GM19463 (cell line): ENCODE measurements around the gene BICRAL.
A peak's percentile ranks its signal among the peaks of the same experiment; 100 is the strongest.
"Not testable (repeated sequence)": the region's sequence is repeated elsewhere in the genome, so short reads cannot be mapped to it uniquely, and the experiment has no call there.

Source experiments
- ATAC-seq: cut with Tn5 transposase; IDR thresholded peaks from one replicate; pipeline ENCODE4 v1.9.1; 2021; ENCODE audit warnings: mild to moderate bottlenecking, moderate library complexity; ENCODE audit not compliant: unreplicated experiment

BICRAL gene

DNA sequence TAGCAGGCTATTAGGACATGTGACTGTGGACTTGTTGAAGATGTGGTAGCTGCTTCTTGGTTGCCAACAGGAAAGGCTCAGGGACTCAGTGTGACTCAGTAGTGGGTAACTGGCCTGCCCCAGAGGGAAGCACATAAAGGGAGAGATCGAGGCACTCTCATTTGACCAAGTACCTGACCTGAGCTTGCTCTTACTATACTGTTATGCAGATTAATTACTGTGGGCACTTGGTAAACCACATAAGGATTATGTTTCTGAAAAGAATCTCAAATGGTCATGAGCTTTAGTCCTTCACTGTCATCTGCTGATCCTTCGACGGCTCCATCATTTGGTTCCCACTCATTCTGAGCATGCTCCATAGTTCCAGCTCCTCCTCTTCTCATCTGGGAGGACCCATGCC lies 49.4 kb downstream of the BICRAL start:
- ATAC-seq, result no peak

DNA sequence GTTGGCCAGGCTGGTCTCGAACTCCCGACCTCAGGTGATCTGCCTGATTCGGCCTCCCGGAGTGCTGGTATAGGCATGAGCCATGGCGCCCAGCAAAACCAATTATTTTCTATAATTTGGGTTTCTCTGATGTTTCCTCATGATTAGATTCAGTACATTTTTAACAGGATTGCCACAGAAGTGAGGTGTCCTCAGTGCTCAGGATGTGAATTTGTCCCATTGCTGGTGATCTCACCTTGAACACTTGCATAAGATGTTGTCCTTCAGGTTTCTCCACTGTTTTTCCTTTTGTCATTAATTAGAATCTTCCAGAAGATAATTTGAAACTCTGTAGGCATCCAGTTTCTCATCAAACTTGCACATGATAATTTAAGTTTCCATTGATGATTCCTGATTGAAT lies 52.2 kb downstream of the BICRAL start:
- no peak for ATAC-seq

DNA sequence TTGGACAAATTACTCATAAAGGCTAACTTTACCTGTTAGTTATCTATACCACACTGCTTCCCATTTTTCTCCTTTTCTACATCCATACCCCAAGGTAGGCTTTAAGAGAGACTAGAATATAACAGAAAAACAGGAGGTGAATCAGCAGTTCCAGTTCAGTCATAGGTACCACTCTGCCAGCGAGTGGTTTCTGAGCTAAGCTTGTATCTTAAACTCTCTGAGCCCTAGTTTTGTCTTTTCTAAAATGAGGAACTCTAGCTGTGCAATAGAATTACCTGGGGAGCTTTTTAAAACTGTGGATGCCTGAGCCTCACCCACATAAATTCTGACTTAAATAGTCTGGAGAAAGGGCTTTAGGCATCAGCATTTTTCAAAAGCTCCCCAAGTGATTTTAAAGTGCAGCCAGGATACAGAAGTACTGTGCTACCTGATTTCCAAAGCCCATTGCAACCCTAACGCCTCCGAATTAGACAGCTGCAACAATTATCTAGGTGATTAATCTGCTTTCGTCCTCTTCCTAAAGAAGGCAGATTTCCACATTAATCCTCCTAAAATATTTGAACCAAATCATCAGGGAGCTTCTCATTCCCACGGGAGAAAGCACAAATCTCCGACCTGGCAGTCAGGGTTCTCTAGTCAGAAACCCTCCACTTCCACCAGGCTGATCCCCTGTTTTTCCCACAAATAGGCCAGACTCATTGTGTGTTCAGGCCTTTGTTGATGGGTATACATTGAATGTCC lies 60.2 kb downstream of the BICRAL start:
- no peak for ATAC-seq

DNA sequence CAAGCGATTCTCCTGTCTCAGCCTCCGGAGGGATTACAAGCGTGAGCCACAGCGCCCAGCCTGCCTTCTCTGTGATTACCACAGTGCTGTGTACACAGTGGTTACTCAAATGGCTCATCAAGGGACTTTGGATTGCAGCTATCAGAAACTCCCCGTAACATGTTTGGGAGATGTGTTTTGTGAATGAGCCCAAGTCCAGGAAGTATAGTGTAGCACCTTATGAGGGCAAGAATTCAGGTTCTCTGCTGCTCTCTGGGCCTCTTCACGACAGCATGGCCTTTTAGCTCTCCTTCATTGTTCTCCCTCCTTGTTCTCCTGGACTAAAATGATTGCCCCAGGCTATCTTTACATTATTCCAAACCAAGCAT lies 63.5 kb downstream of the BICRAL start:
- no peak for ATAC-seq

DNA sequence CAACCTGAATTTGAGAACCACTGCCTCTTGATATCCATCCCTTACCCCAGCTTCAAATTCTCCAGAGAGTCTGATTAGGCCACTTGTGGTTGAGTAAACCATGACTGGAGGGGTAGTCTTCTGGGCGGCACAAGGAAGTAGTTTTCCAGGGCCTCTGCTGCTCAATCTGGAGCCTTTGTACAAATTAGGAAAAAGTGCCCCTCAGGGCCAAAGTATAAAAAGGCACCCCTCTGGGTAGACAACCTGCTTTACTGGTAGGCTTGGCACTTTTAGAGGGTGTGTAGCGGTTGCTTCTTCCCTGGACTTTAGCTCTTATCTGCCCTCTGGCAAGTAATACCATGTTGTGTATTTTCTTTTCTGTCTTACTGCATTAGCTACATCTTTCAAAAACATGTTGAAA lies 64.7 kb downstream of the BICRAL start:
- ATAC-seq, result no peak

DNA sequence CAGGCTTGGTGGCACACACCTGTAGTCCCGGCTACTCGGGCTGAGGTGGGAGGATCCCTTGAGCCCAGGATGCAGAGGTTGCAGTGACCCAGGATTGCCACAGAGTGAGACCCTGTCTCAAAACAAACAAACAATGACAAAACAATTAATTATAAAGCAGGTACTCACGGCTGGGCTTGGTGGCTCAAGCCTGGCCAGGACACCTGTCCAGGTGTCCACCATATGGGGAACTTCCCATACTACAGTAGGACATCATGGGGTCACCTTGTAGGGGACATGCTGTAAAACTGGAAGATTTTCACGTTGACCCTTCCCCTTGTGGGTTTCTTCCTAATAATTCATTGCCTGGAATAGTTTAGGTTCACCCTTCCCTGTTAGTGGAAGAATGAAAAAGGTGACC lies 66.8 kb downstream of the BICRAL start:
- no peak for ATAC-seq

DNA sequence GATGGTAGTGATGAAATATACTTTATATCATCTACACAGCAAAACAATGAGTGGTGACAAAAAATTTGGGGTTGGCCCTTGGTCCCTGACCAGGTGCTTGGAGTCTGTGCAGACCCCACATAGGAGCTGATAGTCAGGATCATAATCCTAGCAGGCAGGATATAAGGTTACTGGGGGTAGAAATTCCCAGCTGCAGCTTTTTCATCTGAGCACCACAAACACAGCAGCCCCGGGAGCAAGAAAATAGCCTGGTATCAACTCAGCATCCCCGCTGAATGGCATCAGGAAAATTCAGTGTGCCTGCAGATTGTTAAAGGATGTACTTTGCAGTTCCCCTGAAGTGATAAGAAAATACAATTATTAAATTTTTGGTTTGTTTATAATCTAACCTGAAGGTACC lies 69.7 kb downstream of the BICRAL start:
- ATAC-seq, result no peak

DNA sequence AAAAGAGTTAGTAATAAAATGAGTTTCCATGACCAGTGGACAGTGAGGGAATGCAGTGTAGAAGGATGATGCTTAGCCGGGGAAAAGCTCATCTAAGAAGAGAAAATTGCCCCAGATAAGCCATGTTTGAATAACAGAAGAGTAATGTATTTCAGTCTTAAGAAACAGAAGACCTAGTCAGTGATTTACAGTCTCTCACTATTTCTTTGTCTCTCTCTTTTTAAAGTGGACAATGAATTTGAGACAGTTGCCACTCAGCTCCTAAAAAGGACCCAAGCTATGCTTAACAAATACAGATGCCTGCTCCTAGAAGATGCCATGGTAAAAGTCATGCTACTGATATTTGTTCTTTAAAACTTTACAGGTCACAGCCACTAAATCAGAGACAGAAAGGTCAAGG lies 78.2 kb downstream of the BICRAL start:
- no peak for ATAC-seq

DNA sequence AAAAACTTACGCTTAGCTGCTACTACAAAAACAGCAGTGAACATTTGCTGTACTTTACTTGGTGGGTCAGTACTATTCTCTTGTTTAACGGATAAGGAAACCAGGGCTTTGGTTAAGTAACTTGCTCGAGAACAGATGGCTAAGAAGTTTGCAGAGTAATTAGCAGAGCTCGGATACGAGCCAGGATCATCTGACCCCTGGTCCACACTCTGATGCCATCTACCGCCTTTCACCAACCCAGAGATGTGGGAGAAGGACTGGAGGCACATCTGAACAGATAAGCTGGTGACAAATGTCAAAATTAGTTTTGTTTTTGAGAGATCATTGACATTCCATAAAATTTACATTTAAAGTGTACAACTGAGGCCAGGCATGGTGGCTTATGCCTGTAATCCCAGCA lies 78.6 kb downstream of the BICRAL start:
- ATAC-seq, result no peak

DNA sequence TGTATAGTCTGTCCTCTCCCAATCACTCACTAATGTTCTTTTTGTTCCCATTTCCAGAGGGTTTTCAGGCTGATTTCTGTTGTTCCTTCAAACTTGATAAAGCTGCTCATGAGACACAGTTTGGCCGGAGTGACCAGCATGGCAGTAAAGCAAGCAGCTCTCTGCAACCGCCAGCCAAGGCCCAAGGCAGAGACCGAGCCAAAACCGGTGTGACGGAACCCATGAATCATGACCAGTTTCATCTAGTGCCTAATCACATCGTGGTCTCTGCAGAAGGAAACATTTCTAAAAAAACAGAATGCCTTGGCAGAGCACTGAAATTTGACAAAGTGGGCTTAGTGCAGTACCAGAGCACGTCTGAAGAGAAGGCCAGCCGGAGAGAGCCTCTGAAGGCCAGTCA lies 82.8 kb downstream of the BICRAL start:
- no peak for ATAC-seq

DNA sequence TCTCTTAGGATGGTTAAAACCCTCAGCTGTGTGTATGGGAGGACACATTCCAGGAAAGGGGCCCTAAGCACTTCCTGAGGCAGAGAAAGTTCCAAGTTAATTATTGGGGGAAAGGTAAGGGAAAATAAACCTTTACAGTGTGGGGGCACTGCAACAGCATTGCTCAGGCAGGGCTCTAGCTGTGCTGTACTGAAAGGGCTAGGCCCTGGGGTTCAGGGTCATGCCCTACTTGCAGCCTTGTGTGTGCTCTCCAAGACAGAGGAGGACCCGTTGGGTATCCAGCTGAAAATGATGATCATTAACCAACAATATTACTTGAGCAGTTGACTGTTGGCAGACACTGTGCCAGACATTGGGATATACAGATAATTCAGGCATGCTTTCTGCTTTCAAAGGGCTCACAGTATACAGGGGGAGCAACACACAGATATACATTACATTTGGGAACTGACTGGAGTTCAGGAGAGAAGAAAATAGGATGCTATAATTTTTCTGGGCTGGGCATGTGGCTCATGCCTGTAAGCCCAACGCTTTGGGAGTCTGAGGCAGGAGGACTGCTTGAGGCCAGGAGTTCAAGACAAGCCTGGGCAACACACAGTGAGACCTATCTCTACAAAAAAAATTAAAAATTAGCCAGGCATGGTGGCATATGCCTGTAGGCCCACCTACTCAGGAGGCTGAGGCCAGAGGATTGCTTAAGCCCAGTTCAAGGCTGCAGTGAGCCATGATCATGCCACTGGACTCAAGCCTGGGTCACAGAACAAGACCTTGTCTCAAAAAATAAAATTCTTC lies 88.5 kb downstream of the BICRAL start:
- ATAC-seq, result no peak

DNA sequence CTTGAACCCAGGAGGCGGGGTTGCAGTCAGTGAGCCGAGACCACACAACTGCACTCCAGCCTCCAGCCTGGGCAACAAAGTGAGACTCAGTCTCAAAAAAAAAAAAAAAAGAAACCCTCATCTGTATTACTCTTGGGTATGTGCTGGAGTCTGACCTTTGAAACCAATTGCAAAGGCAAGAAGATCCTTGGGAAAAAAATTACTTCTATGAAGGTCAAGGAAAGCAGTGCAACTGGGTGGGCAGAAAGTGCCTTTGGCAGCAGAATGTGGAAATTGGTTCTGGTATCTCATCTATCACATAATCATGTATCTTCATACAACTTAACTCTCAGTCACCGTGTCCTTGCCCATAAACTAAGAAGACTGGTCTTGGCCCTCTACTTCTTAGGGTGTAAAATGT lies 89.9 kb downstream of the BICRAL start:
- no peak for ATAC-seq

DNA sequence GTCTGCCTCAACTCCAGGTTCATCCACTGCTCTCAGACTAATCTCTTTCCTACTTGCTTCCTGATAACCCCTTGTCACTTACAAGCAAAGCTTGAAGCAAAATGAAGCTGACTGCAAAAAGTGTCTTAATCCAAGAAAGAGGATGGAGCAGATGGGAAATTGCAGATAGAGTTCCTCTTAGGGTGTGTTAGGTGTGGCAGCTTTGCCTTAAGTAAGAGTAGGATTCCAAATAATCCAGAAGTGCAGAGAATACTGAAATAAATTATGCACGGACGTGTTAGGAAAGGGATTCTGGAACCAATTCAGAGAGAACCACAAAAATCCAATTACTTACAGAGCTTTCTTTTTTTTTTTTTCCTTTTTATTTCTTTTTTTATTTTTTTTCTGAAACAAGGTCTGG lies 91.5 kb downstream of the BICRAL start:
- ATAC-seq, result no peak

DNA sequence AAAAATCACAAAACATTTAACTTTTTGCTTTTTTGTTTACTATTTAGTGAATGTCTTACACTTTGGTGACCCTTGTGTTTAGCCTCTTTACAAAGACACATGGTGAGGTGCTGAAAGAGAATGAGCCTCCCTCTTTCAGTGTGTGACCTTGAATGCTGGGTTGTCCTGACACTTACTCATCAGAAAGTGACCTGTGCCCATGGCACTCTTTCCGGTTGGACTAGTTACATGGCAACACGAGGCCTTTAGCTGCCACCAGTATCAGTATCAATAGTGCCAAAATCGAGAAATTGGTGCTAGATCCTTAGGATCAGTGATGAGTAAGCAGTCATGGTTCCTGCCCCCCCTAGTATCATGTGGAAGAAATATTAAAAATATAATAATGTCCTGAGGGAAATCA lies 95.8 kb downstream of the BICRAL start:
- ATAC-seq, result no peak

DNA sequence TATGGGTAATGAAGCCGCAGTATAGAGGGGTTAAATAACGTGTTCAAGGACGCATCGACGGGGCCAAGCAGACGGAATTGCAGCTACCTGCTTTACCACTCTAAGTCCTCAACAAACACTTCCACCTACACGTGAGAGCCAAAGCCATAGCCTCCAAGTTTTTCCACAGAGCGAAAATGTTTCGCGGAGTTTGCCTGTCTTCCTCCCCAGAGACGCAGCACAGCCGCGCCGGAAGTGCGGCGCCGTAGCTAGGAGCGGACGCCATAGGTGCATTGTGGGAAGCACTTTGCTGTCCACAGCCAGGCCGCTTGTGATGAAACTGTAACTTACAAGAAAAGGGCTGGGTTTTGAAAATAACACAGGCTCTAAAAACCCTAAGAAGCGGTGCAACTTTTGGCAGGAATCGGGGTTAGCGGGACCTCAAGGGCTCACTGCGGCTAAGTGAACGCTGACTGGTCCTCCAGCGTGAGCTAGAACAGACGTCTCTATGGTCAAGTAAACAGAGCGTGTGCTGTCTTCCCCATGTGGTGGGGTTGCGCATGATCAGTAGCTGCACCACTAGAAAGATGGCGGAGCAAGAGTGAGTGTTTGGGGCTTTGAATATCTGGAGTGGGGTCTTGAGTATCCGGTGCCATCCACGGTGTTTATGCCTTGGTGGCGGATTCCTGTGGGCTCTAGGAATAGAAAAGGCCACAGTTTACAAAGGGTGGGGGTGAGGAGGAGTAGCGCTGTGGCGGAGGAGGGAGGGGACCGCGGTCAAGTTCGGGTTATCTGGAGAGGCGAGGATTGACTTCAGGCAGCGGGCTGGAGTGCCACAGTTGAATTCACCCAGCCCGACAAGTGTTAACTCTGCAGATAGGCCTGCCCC lies 97.8 kb downstream of the BICRAL start, which contains the start of gene RPL7L1:
RPL7L1 (plus strand) TSS at position 245 of the 868 bp plus-strand sequence; CDS start at position 540, 295 bp downstream.
- peak; percentile 87 for ATAC-seq

DNA sequence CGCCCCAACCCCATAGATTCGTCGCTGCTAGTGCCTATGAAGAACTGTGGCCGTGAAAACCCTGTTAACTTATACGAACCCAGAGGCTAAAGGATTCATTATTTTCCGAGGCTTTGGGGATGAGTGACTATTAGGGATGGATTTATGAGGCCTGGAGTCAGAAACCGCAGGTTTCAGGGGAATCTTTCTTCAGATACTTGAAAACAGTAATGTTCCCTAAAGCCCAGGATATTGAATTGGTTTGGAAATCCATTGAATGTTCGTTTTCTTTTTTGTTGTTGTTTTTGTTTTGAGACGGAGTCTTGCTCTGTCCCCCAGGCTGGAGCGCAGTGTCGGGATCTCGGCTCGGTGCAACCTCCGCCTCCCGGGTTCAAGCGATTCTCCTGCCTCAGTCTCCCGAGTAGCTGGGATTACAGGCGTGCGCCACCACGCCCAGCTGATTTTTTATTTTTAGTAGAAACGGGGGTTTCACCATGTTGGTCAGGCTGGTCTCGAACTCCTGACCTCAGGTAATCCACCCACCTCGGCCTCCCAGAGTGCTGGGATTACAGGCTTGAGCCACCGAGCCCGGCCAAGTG lies 98.5 kb downstream of the BICRAL start:
- not testable (repeated sequence) for ATAC-seq

DNA sequence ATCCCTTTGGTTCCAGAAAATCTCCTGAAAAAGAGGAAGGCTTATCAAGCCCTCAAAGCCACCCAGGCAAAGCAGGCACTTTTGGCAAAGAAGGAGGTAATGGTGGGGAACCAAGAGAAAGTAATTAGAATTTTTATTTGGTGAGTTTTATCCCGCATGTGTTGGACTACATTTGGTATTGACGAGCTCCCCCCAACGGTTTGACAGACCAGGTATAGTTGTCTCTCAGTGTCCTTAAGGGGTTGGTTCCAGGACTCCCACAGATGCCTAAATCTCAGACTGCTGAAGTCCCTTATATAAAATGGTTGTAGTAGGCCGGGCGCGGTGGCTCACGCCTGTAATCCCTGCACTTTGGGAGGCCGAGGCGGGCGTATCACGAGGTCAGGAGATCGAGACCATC lies 99.0 kb downstream of the BICRAL start:
- ATAC-seq, result not testable (repeated sequence)

DNA sequence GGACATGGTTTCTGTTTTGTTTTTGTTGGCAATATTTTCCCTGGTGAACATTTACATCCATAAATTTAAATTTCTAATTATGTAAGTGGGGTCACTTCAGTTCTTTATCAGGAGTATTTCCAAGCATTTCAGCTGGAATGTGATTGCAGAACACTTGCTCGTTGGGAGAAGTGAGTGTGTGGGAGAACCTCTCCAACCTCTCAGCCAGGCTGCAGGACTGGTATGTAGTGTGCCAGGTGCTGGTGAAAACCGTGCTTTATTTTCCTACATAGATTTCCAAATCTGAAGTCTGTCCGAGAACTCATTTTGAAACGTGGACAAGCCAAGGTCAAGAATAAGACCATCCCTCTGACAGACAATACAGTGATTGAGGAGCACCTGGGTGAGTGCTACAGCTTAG lies 103.8 kb downstream of the BICRAL start:
- no peak for ATAC-seq

DNA sequence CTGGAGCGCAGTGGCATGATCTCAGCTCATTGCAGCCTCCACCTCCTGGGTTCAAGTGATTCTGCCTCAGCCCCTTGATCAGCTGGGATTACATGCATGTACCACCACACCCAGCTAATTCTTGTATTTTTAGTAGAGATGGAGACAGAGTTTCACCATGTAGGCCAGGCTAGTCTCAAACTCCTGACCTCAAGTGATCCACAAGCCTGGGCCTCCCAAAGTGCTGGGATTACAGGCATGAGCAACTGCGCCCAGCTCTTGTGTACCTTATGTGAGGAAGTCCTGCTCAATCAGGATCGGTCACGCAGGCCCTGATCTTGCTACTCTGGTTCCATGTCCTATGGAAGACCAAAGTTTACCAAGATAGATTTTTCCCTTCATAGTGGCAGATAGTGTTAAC lies 106.3 kb downstream of the BICRAL start:
- ATAC-seq, result not testable (repeated sequence)

DNA sequence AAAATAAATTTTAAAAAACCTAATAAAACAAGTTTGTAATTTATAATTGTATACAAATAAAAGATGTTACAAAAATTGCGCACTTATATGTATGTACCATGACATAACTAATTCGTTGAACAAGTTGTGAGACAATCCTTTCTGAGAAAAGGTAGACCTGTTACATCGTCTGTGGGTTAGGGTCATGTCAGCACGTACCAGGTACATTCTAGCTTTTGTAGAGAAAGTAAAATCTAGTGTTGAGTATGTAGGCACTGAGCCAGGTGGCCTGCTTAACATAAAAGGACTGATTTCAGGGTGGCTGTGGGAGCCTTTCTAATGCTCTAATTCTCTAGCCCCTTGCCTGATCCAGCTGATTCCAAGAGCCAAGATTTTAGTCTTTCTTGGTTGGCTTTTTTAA lies 108.0 kb downstream of the BICRAL start:
- ATAC-seq, result no peak
